Measurements from ENCODE around the gene MAST4.

MAST4 gene

GRCh38 chr5:66903709-66904108 lies 307.5 kb downstream of the MAST4 start:
- no peak for DNase-seq
- in situ Hi-C loops (cut with HindIII; ENCODE audit: low pct_ligation_motif_present, low sequenced_read_pairs) = no loop called here
- Histone ChIP-seq H3K27ac (no peak overlapping the region), H3K27me3 (replicated peaks) (no peaks in the 10 kb centered on the region), H3K36me3 (replicated peaks) (no peaks in the 10 kb centered on the region), H3K4me3 (ENCODE audit: low read depth, low read length) (no peak overlapping the region)
- TF ChIP-seq CTCF (IDR thresholded peaks at IDR 0.05; ENCODE audit: low read depth, low read length, missing control alignments) = no peak

- Histone ChIP-seq H3K4me3 (ENCODE audit: low read depth, low read length) (no peak overlapping the region), H3K27me3 (replicated peaks) (no peaks in the 10 kb centered on the region), H3K36me3 (replicated peaks) (no peaks in the 10 kb centered on the region), H3K27ac (no peak overlapping the region)
- DNase-seq = no peak
- no peak for TF ChIP-seq CTCF (IDR thresholded peaks at IDR 0.05; ENCODE audit: low read depth, low read length, missing control alignments)
- in situ Hi-C loops (cut with HindIII; ENCODE audit: low pct_ligation_motif_present, low sequenced_read_pairs) = no loop called here
Observed at GRCh38 chr5:66904189-66904588, 308.0 kb downstream of the MAST4 start.

GRCh38 chr5:66906021-66906420 lies 309.8 kb downstream of the MAST4 start:
- no peaks in the 10 kb centered on the region for H3K27me3 ChIP-seq (replicated peaks)
- H3K36me3 ChIP-seq (replicated peaks) = no peaks in the 10 kb centered on the region
- DNase-seq = no peak
- no peak overlapping the region for H3K27ac ChIP-seq
- H3K4me3 ChIP-seq (ENCODE audit: low read depth, low read length) = no peak overlapping the region
- no peak for TF ChIP-seq CTCF (IDR thresholded peaks at IDR 0.05; ENCODE audit: low read depth, low read length, missing control alignments)
- in situ Hi-C loops (cut with HindIII; ENCODE audit: low pct_ligation_motif_present, low sequenced_read_pairs) = no loop called here

- Histone ChIP-seq H3K27ac (no peak overlapping the region), H3K36me3 (replicated peaks) (no peaks in the 10 kb centered on the region), H3K4me3 (ENCODE audit: low read depth, low read length) (no peak overlapping the region), H3K27me3 (replicated peaks) (no peaks in the 10 kb centered on the region)
- in situ Hi-C loops (cut with HindIII; ENCODE audit: low pct_ligation_motif_present, low sequenced_read_pairs) = no loop called here
- no peak for DNase-seq
- no peak for TF ChIP-seq CTCF (IDR thresholded peaks at IDR 0.05; ENCODE audit: low read depth, low read length, missing control alignments)
Observed at GRCh38 chr5:66908230-66908629, 312.0 kb downstream of the MAST4 start.

- Histone ChIP-seq H3K27me3 (replicated peaks) (no peaks in the 10 kb centered on the region), H3K36me3 (replicated peaks) (no peaks in the 10 kb centered on the region), H3K27ac (no peak overlapping the region), H3K4me3 (ENCODE audit: low read depth, low read length) (no peak overlapping the region)
- DNase-seq = no peak
- in situ Hi-C loops (cut with HindIII; ENCODE audit: low pct_ligation_motif_present, low sequenced_read_pairs) = no loop called here
- no peak for TF ChIP-seq CTCF (IDR thresholded peaks at IDR 0.05; ENCODE audit: low read depth, low read length, missing control alignments)
Observed at GRCh38 chr5:66909364-66909763, 313.2 kb downstream of the MAST4 start.

- Histone ChIP-seq H3K36me3 (replicated peaks) (no peaks in the 10 kb centered on the region), H3K27ac (no peak overlapping the region), H3K4me3 (ENCODE audit: low read depth, low read length) (no peak overlapping the region), H3K27me3 (replicated peaks) (no peaks in the 10 kb centered on the region)
- in situ Hi-C loops (cut with HindIII; ENCODE audit: low pct_ligation_motif_present, low sequenced_read_pairs) = no loop called here
- no peak for DNase-seq
- TF ChIP-seq CTCF (IDR thresholded peaks at IDR 0.05; ENCODE audit: low read depth, low read length, missing control alignments) = no peak
Observed at GRCh38 chr5:66912787-66913186, 316.6 kb downstream of the MAST4 start.

Measured in brain microvascular endothelial cell (primary cell).